Kidney glomerular epithelial cell (primary cell): ENCODE data around the gene EPHA6.

Source experiments
- DNase-seq: peaks from one replicate; lab custom pipeline; 2025; lab: John Stamatoyannopoulos, UW

Gene EPHA6

GRCh38 chr3:97705764-97706163 lies 891.4 kb downstream of the EPHA6 start:
- DNase-seq = no peak

DNA sequence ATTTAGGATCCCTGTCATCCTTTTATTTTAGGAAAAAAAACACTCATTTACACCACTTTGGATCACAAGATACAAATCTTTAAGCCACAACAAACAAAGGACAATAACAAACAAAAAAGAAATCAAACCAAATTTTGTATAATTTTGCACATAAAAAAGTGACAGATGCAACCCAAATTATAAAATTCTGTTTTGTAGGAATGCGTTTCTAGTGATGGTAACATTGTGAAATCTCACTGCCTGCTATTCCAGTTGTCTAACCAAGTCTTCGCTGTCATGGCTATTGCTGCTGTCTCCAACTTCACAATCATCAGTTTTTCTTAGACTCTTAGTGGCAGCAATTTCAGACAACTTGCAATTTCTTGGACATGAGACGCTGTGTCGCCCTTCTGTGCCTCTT lies 891.8 kb downstream of the EPHA6 start:
- no peak for DNase-seq

DNA sequence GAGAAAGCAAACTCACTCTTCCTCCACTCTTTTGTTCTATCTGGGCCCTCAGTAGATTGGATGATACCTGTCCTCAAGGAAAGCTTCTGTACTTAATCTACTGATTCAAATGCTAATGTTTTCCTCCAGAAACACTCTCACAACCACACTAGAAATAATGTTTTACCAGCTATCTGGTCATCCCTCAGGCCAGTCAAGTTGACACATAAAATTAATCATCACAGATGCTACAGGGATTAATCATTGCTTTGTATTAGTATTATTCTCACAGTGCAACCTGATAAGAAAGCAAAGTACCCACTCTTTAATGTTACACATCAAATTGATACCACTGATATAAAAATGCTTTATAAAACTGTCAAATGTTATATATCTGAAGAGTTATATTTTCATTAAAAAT lies 897.3 kb downstream of the EPHA6 start:
- peak; percentile 11 for DNase-seq

- DNase-seq = no peak
These were observed 898.5 kb downstream of the EPHA6 start for GRCh38 chr3:97712919-97713318.

DNA sequence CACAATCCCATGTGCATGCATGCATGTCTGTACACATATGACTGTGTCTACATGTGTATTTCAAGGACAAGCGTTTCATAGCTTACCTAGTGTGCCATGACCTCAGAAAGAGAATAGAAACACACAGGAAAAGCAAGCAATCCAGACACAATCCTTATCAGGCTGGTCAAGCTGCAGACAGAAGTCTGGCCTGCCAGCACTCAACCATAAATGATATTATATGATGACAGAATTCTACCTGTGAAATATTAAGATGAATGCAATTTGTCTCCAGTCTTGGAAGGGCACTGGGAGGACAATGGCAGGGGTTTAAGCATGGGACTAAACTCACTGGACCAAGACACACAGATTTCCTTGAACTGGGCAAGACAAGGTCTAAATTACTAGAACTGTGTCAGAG lies 899.2 kb downstream of the EPHA6 start:
- DNase-seq = no peak

DNA sequence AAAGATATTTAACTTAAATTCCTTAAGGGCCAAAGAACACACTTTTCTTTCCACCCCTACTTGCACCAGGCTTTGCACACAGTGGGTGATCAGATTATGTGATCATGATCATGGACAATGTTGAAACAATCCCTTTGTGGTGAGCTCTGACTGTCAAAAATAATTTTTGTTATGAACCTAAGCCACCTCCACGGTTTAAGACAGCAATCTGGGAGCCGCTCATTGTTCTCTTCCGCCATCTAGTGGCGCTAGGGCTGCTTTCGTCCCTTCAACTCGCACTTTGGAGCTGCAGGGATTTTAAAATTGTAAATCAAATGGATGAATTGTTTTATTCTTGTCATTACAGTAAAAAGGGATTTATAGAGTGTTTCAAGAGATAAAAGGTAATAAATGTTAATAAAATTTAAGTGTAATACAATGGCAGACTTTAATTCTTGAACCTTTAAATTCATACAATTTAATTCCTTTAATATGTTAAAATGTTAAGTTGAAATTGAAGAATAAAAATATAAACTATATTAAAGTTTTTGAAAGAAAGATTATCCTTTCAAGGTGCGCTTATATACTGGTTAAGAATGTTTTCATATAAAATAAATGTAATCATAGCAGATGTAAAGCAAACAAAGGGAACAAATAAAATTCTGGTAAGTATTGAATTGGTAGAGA lies 904.9 kb downstream of the EPHA6 start:
- DNase-seq = peak; percentile 68

DNA sequence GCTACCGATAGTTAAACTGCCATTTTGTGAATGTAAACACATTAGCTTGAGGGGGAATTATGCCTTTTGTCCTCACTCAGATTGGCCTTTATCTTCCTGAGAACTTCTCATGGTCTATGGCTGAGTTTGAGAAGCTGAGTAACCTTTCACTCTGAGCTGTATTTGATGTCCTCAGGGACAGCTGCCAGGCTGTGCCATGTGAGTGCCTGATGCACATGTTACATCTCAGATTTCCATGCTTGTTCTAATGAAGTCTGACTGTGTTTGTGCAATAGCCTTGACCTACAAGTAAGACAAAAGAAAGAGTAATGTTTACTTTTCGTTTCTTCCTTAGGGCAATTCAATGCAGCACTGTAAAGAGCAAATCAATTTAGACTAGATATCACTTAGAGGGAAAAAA lies 906.0 kb downstream of the EPHA6 start:
- no peak for DNase-seq

GRCh38 chr3:97721446-97721845 lies 907.1 kb downstream of the EPHA6 start:
- no peak for DNase-seq

DNA sequence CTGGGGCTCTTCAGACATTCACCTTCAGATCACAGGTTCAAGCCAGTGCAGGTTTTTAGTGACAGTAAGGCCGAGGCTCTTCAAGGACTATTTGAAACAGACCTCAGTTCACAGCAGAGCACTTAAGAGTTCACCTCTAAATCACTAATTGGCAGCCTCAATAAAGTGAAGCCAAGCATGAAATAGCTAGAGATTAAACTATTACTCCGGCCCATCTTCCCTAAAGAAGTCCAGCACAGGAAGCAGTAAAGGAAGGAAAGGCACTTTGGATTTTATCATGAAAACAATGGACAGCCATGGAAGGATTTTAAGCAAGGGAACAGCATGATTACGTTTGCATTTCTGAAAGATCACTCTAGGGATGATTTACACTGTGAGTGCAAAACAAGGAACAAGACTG lies 922.5 kb downstream of the EPHA6 start:
- DNase-seq = peak; percentile 22

- DNase-seq = no peak
These were observed 924.4 kb downstream of the EPHA6 start for GRCh38 chr3:97738761-97739160.

DNA sequence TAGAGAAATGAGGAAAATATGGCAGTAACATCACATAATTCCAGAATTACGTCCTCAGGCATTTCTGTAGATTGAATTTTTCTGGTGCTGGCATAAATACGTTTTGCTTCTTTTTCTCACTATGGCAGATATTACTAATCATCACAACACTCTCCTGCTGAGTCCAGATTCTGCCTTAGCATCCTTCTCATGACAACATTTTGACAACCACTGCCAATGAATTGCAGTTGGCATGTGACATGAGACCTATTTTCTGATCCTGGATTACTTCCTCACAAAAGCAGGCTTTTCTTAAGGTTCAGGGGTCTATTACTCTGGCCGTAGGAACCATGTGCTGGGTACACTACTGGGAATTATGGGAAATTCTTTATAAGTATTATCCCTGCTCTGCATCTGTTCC lies 927.6 kb downstream of the EPHA6 start:
- no peak for DNase-seq

DNA sequence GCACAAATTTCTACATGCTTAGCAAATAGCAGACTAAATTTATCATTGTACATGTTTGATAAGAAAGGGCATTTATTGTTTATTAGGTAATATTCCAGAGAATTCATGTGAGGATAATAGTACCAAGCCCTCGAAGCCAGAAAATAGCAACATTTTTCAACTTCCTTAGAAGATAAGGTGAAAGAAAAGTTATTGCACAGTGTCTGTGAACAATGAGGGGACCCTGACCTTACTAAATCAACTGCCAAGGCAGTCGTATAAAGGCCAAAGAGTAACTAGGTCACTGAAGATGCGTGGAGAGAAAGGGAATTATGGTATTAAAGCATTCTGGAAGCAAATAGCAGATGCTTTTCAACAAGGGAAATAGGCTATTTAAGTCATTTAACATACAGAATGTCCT lies 929.9 kb downstream of the EPHA6 start:
- DNase-seq = no peak

- no peak for DNase-seq
These were observed 949.4 kb downstream of the EPHA6 start for GRCh38 chr3:97763586-97764406.

- peak; percentile 88 for DNase-seq
These were observed 950.2 kb downstream of the EPHA6 start, which contains the start of gene ARL6 for GRCh38 chr3:97764407-97765238. ARL6 (plus strand) TSS chr3:97764758; CDS start chr3:97768108, 3,350 bp downstream.

DNA sequence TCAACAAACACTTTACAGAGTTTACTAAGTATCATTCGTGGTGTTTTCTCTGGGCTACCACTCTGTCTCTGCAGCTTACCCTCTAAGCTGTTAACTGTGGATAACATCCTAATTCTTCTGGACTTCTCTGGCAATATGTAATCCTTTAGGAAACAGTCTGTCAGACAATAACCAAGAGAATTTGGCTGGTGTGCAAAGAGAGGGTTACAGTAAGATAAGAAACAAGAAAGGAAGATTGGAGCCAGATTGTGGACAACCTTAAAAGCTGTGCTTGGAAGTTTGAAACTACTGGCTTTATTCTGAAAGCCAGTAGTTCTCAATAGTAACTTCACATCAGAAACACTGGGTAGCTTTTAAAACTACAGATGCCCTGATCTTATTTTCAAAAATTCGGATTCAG lies 950.9 kb downstream of the EPHA6 start:
- DNase-seq = no peak

DNA sequence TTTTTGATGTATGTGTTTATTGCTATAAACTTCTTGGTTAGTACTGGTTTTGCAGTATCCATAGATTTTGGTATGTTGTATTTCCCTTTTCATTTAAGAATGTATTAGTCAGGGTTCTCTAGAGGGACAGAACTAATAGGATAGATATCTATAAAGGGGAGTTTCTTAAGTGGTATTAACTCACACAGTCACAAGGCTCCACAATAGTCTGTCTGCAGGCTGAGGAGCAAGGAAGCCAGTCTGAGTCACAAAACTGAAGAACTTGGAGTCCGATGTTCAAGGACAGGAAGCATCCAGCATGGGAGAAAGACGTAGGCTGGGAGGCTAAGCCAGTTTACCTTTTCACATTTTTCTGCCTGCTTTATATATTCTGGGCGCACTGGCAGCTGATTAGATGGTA lies 958.5 kb downstream of the EPHA6 start:
- DNase-seq = no peak

GRCh38 chr3:97778152-97778551 lies 963.8 kb downstream of the EPHA6 start:
- DNase-seq = no peak

DNA sequence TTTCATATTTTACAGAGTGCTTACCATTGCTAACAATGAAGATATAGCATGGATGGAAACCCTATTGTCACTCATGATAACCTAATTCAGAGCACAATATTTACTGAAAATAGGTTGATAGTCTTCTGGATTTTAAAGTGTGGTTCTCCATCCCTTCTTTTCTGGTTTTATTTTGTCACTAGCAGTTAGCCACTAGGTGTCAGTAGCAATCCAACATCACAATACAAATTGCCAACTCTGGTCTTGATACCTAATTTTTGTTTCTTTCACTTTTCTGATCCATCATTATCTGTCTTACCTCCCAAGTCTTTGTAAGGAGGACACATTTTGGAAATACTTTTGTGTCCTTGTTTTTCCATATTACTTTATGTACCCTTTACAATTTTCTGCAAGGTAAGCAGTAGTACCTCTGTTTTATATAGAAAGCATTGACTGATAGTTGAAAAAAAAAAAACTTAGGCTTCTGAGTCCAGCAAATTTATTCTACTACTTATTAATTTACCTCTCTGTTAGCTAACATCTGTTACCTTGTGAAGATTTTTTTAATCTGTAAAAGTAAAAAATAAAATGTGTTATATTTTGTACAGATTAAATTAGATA lies 979.1 kb downstream of the EPHA6 start:
- peak; percentile 43 for DNase-seq

- no peak for DNase-seq
These were observed 981.6 kb downstream of the EPHA6 start for GRCh38 chr3:97795951-97796350.
